HepG2 (cell line): ENCODE results near the gene SCUBE2. TPM values are rescaled to one million over a fixed set of nuclear protein-coding genes. Genes with fewer than 3 reads are reported as not detected.

ENCODE experiments used
- ATAC-seq: fragments of 200-7000 bp; cut with Tn5 transposase; 3 replicates; pipeline ENCODE4 v1.9.1; 2020; ENCODE audit warnings: mild to moderate bottlenecking, moderate library complexity
- BruUV-seq: library from RNA; stranded (reverse); fragments of 400-500 nt; replicated peaks from 2 replicates; lab custom pipeline; 2021; lab: Mats Ljungman, UMichigan
- CTCF ChIA-PET: fragments of 300-600 bp; formaldehyde crosslinking; extraction: SDS; loops from one replicate; lab custom pipeline; 2021; ENCODE audit warnings: low total read pairs, inconsistent platforms, low intra/inter-chr PET ratio; lab: Yijun Ruan, JAX
- POLR2A ChIA-PET: fragments of 350-600 bp; sonication (Branson Sonifier 250); formaldehyde crosslinking; loops from one replicate; lab custom pipeline; 2020; ENCODE audit warnings: antibody characterized with exemption, inconsistent platforms; lab: Yijun Ruan, JAX
- DNase-seq: peaks from one replicate; pipeline ENCODE4 v3.0.0-alpha.2; 2015; ENCODE audit warnings: low spot score
- FAIRE-seq: peaks from 3 replicates; lab custom pipeline; 2011; peaks lifted over from hg19 to GRCh38; lab: Jason Lieb, UNC
- H2AFZ ChIP-seq: one replicate; pipeline ENCODE4 v1.6.1; 2011; ENCODE audit warnings: low read length, inconsistent platforms
- H3K27ac ChIP-seq: fragments of 300-600 bp; 3 replicates; pipeline ENCODE4 v1.8.0; 2011; ENCODE audit warnings: mixed run types, mild to moderate bottlenecking, mixed read lengths, low read length, inconsistent platforms; ENCODE audit not compliant: insufficient read depth; ENCODE audit errors: extremely low read length
- H3K27me3 ChIP-seq, 2 experiments: fragments of 200-600 bp in 1 of 2; 2 replicates in 1 of 2; 3 replicates in 1 of 2; pipeline versions ENCODE4 v1.6.0 to v1.8.0; 2011; ENCODE audit warnings: low read length in 2 of 2, mild to moderate bottlenecking in 2 of 2, moderate library complexity in 2 of 2, inconsistent platforms in 1 of 2; ENCODE audit not compliant: insufficient read depth in 2 of 2, control insufficient read depth in 1 of 2
- H3K36me3 ChIP-seq, 2 experiments: fragments of 200-600 bp in 1 of 2; replicated peaks in 1 of 2; 2 replicates in 1 of 2; 3 replicates in 1 of 2; pipeline versions ENCODE4 v1.5.1 to v1.8.0; 2011; ENCODE audit warnings: low read length in 2 of 2, inconsistent platforms in 1 of 2; ENCODE audit not compliant: insufficient read depth in 2 of 2, control insufficient read depth in 1 of 2
- H3K4me1 ChIP-seq: 2 replicates; pipeline ENCODE4 v1.5.1; 2012; ENCODE audit warnings: low read length, inconsistent platforms; ENCODE audit not compliant: insufficient read depth
- H3K4me2 ChIP-seq: 2 replicates; pipeline ENCODE4 v1.6.0; 2011; ENCODE audit warnings: low read depth, low read length, inconsistent platforms
- H3K4me3 ChIP-seq, 3 experiments: fragments of 200-600 bp in 1 of 3; sonication (generic), shearing (Covaris generic) in 1 of 3; replicated peaks in 1 of 3; 2 replicates each; pipeline ENCODE4 v1.5.1; 2011 to 2016; ENCODE audit warnings: low read length in 3 of 3, inconsistent platforms in 2 of 3, low read depth in 2 of 3, mild to moderate bottlenecking in 2 of 3, control low read depth in 1 of 3, mixed read lengths in 1 of 3; ENCODE audit not compliant: insufficient read depth in 1 of 3
- H3K79me2 ChIP-seq: one replicate; pipeline ENCODE4 v1.6.1; 2011; ENCODE audit warnings: low read length, inconsistent platforms; ENCODE audit not compliant: insufficient read depth
- H3K9ac ChIP-seq: 2 replicates; pipeline ENCODE4 v1.6.0; 2011; ENCODE audit warnings: mild to moderate bottlenecking, low read depth, low read length, inconsistent platforms; ENCODE audit not compliant: insufficient read depth
- H3K9me3 ChIP-seq: 2 replicates; pipeline ENCODE4 v1.5.1; 2012; ENCODE audit warnings: mild to moderate bottlenecking, low read length
- H4K20me1 ChIP-seq: 2 replicates; pipeline ENCODE4 v1.6.0; 2011; ENCODE audit warnings: inconsistent platforms, mild to moderate bottlenecking, low read length, moderate library complexity; ENCODE audit not compliant: insufficient read depth
- NFKB2 ChIP-seq: sonication (generic); formaldehyde crosslinking; IDR thresholded peaks from 2 replicates; pipeline ENCODE4 v1.4.0; 2020; ENCODE audit warnings: missing genetic modification reagents, borderline replicate concordance
- POGZ ChIP-seq: sonication (generic); formaldehyde crosslinking; IDR thresholded peaks from 2 replicates; pipeline ENCODE4 v1.4.0; 2020; ENCODE audit warnings: mild to moderate bottlenecking, missing genetic modification reagents
- RAD21 ChIP-seq: fragments of 450-650 bp; formaldehyde crosslinking; IDR thresholded peaks from 2 replicates; pipeline ENCODE4 v1.5.0; 2020; ENCODE audit warnings: mild to moderate bottlenecking
- SMC3 ChIP-seq: IDR thresholded peaks from 2 replicates; pipeline ENCODE4 v1.6.1; 2011; ENCODE audit warnings: low read length, improper control_type of control experiment
- STAG1 ChIP-seq: sonication (generic); formaldehyde crosslinking; IDR thresholded peaks from 2 replicates; pipeline ENCODE4 v1.4.0; 2020; ENCODE audit warnings: missing genetic modification reagents
- ZFP82 ChIP-seq: sonication (generic); formaldehyde crosslinking; IDR thresholded peaks from 2 replicates; pipeline ENCODE4 v1.5.1; 2020; ENCODE audit warnings: mild to moderate bottlenecking, missing genetic modification reagents, borderline replicate concordance
- ZNF263 ChIP-seq: sonication (generic); formaldehyde crosslinking; IDR thresholded peaks from 2 replicates; pipeline ENCODE4 v1.4.0; 2020; ENCODE audit warnings: missing genetic modification reagents
- ZNF383 ChIP-seq: sonication (generic); formaldehyde crosslinking; IDR thresholded peaks from 2 replicates; pipeline ENCODE4 v1.4.0; 2020; ENCODE audit warnings: missing genetic modification reagents, mild to moderate bottlenecking, borderline replicate concordance
- ZNF687 ChIP-seq: sonication (generic); formaldehyde crosslinking; IDR thresholded peaks from 2 replicates; pipeline ENCODE4 v1.5.1; 2020; ENCODE audit warnings: mild to moderate bottlenecking, missing genetic modification reagents, moderate library complexity
- ZNF891 ChIP-seq: sonication (generic); formaldehyde crosslinking; IDR thresholded peaks from 2 replicates; pipeline ENCODE4 v1.5.0; 2020; ENCODE audit warnings: mild to moderate bottlenecking, missing genetic modification reagents
- WGBS: methylation state at CpG from one replicate; pipeline ENCODE4 v1.1.6; 2017; ENCODE audit warnings: low lambda C conversion rate; 5-methylcytosine and 5-hydroxymethylcytosine counted together
- in situ Hi-C: cut with HindIII; loops from 2 replicates; pipeline ENCODE4 v1.10.0; 2017; ENCODE audit warnings: low pct_unique_long_range_greater_than_20kb; ENCODE audit not compliant: extremely low pct_ligation_motif_present
- intact Hi-C: fragments of 100-400 bp; cut with micrococcal nuclease; formaldehyde crosslinking; loops from one replicate; pipeline ENCODE4 v1.10.0; 2022; ENCODE audit not compliant: unreplicated experiment
- polyA plus RNA-seq, 8 experiments: library from polyadenylated mRNA; depleted of rRNA in 3 of 8; stranded (reverse) in 7 of 8; unstranded in 1 of 8; fragments of >200 nt; fragmentation: Illumina TruSeq in 4 of 8; extraction: Trizol in 4 of 8; gene quantifications; 2 replicates each; pipeline versions ENCODE4 v1.2.1 to v1.2.3, GENCODE V29; 2011 to 2016; ENCODE audit warnings: low read depth in 4 of 8, missing spikeins in 1 of 8, mixed read lengths in 1 of 8; ENCODE audit not compliant: insufficient read depth in 1 of 8
- total RNA-seq, 5 experiments: library from RNA; depleted of rRNA; stranded (reverse); fragments of >200 nt; fragmentation: Illumina TruSeq; extraction: Trizol; gene quantifications; 2 replicates each; pipeline ENCODE4 v1.2.3, GENCODE V29; 2016; ENCODE audit warnings: low read depth in 1 of 5
- TF ChIP-seq, protein P1 (sequence below): sonication (generic); formaldehyde crosslinking; IDR thresholded peaks from 2 replicates; pipeline ENCODE4 v1.5.0; 2020; ENCODE audit warnings: mild to moderate bottlenecking, missing genetic modification reagents, moderate library complexity

SCUBE2 gene
- total and polyA plus RNA-seq, 2 of the 13 experiments (the other 11 are each of a cell fraction or from before 2014, with no cell fraction given) = 0.09 TPM; not detected in 1

DNA sequence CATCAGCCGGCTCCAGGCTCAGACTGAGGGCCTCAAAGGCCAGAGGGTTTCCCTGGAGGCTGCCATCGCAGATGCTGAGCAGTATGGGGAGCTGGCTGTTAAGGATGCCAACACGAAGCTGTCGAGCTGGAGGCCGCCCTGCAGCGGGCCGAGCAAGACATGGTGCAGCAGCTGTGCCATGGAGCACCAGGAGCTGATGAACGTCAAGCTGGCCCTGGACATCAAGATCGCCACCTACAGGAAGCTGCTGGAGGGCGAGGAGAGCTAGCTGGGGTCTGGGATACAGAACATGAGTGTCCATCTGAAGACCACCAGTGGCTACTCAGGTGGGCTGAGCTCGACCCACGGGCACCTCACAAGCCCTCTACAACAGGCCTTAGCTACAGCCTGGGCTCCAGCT lies 4.0 kb upstream of the SCUBE2 start:
- Histone ChIP-seq H3K36me3 (no peaks in the 10 kb centered on the region), H2AFZ (no peak overlapping the region), H3K79me2 (no peaks in the 10 kb centered on the region), H3K4me3 (no peak overlapping the region), H3K27me3 (peaks cover 1 to 47% of the 10 kb centered on the region in 2 experiments), H3K4me2 (no peak overlapping the region), H3K4me1 (no peaks in the 10 kb centered on the region), H3K27ac (no peak overlapping the region), H3K9ac (no peak overlapping the region), H3K9me3 (no peaks in the 10 kb centered on the region), H4K20me1 (no peaks in the 10 kb centered on the region)
- ChIA-PET POLR2A (interaction anchor here (1.1 kb wide), 1 partner anchor 365 kb away, joined by 3 read pairs; the partner anchor contains the start of gene ZNF143), CTCF (interaction anchor here (1.2 kb wide), 1 partner anchor 80 kb away, joined by 3 read pairs; no protein-coding TSS in a partner anchor)
- 46% methylated on average over 3 of the region's 12 CpGs for WGBS
- TF ChIP-seq POGZ (CRISPR knock-in tag) (no peak), ZNF383 (CRISPR knock-in tag) (no peak), SMC3 (peak; percentile 13; the same call in 1 of the 2 replicates), ZNF263 (CRISPR knock-in tag) (0 out of 2 replicates have a peak, but pooled peaks have one; percentile 30), STAG1 (peak; percentile 59), ZNF687 (CRISPR knock-in tag) (peak; percentile 21; the same call in 1 of the 2 replicates), ZFP82 (CRISPR knock-in tag) (no peak), NFKB2 (CRISPR knock-in tag) (0 out of 2 replicates have a peak, but pooled peaks have one; percentile 14), RAD21 (peak; percentile 27; the same call in 1 of the 2 replicates), ZNF891 (peak; percentile 34; the same call in 1 of the 2 replicates)
- TF ChIP-seq, protein P1, sequence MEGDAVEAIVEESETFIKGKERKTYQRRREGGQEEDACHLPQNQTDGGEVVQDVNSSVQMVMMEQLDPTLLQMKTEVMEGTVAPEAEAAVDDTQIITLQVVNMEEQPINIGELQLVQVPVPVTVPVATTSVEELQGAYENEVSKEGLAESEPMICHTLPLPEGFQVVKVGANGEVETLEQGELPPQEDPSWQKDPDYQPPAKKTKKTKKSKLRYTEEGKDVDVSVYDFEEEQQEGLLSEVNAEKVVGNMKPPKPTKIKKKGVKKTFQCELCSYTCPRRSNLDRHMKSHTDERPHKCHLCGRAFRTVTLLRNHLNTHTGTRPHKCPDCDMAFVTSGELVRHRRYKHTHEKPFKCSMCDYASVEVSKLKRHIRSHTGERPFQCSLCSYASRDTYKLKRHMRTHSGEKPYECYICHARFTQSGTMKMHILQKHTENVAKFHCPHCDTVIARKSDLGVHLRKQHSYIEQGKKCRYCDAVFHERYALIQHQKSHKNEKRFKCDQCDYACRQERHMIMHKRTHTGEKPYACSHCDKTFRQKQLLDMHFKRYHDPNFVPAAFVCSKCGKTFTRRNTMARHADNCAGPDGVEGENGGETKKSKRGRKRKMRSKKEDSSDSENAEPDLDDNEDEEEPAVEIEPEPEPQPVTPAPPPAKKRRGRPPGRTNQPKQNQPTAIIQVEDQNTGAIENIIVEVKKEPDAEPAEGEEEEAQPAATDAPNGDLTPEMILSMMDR (CRISPR knock-in tag) = peak; percentile 73
- FAIRE-seq (no peak), DNase-seq (no peak), ATAC-seq (peak; percentile 62)
- intact Hi-C loops = loop anchor here (10.0 kb wide), 1 partner anchor 81 kb away; no protein-coding TSS in a partner anchor
- in situ Hi-C loops = no loop called here
- no TSS peak for BruUV-seq
